Measurements from ENCODE around the gene RDH11.
A peak's percentile ranks its signal among the peaks of the same experiment; 100 is the strongest.
"Not testable (repeated sequence)": the region's sequence is repeated elsewhere in the genome, so short reads cannot be mapped to it uniquely, and the experiment has no call there.

Gene RDH11, protein sequence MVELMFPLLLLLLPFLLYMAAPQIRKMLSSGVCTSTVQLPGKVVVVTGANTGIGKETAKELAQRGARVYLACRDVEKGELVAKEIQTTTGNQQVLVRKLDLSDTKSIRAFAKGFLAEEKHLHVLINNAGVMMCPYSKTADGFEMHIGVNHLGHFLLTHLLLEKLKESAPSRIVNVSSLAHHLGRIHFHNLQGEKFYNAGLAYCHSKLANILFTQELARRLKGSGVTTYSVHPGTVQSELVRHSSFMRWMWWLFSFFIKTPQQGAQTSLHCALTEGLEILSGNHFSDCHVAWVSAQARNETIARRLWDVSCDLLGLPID

DNA sequence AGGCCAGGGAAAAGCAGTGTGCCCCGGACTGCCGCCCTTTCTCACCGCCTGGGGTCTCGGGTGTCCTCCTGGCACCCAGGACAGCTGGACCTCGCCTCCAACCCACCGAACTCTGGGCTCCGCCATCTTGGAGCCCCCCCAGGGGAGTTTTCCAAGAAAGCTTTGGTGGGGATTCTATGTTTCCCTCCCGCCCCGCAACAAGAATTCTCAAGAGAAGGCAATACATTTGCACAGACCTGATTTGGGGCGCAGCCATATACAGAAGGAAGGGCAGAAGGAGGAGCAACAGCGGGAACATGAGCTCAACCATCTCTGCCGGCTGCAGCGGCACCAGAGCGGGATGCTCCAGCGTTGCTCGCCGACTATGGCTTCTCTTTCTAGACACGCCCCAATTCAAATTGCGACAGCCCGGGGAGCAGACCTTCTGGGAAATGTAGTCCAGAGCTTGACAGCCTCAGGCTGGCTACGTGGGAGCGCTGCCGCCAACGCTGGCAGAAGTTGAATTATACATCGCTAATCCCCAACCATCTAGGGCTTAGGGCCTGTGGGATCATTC lies at the start of gene RDH11:
TSS of gene RDH11 (minus strand) at position 371 of the 556 bp plus-strand sequence. CDS start at position 310, 61 bp downstream.
- peak; percentile 66 for DNase-seq (ENCODE audit: low read depth)

GRCh38 chr14:67744046-67744445 lies 48.5 kb upstream of the RDH11 start:
- DNase-seq (ENCODE audit: low read depth) = no peak

DNA sequence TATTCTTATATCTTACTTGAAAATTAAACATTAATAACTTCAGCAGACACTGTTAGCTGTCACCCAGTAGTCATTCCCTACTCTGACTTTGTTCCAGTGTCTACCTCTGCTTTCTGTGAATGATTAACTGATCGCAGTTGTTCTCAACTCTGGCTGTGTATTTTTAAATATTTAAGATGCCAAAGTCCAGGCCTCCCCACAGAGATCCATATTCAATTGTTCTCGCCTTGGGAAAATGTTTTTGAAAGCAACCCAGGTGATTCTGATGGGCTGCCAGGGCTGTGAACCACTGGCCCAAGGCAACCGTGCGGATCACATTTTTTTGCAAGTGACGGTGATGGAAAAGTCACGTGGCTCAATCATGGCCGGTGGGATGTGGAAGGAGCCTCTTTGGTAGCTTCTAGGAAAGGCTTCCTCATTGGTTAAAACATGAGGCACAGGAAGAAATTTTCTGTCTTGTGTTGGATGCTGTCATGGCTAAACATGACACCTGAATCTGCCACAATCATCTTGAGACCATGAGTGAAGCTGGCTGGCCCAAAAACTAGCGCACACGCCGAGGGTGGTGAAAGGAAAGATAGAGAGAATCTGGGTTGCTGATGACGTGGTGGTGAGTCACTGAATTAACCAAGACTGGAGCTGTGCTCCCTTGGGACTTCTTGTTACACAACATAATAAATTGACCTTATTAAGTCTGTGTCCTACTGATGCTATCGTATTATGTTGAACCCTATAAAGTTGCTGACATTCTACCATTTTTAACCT lies 43.4 kb upstream of the RDH11 start:
- no peak for DNase-seq (ENCODE audit: low read depth)

DNA sequence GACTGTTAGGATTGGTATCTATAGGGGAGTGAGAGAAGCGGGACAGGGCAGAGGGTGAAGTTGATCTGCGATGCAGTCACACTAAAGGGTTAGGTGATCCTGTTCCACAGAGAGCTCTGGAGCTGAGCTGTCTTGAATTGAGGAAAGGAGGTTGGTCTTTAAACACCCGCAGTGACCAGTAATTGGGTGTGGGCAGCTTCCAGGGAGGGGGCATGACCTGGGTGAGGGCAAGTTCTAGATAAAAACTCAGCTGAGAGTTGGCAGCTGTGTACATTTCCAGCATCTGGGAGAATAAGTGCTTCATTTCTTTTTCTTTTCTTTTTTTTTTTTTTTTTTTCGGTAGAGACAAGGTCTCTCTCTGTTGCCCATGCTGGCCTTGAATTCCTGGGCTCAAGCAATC lies 41.2 kb upstream of the RDH11 start:
- DNase-seq (ENCODE audit: low read depth) = no peak

- DNase-seq (ENCODE audit: low read depth) = no peak
Measured at GRCh38 chr14:67735336-67736147, 40.0 kb upstream of the RDH11 start.

- DNase-seq (ENCODE audit: low read depth) = no peak
Measured at GRCh38 chr14:67734675-67735074, 39.1 kb upstream of the RDH11 start.

- DNase-seq (ENCODE audit: low read depth) = no peak
Measured at GRCh38 chr14:67733616-67734015, 38.1 kb upstream of the RDH11 start.

DNA sequence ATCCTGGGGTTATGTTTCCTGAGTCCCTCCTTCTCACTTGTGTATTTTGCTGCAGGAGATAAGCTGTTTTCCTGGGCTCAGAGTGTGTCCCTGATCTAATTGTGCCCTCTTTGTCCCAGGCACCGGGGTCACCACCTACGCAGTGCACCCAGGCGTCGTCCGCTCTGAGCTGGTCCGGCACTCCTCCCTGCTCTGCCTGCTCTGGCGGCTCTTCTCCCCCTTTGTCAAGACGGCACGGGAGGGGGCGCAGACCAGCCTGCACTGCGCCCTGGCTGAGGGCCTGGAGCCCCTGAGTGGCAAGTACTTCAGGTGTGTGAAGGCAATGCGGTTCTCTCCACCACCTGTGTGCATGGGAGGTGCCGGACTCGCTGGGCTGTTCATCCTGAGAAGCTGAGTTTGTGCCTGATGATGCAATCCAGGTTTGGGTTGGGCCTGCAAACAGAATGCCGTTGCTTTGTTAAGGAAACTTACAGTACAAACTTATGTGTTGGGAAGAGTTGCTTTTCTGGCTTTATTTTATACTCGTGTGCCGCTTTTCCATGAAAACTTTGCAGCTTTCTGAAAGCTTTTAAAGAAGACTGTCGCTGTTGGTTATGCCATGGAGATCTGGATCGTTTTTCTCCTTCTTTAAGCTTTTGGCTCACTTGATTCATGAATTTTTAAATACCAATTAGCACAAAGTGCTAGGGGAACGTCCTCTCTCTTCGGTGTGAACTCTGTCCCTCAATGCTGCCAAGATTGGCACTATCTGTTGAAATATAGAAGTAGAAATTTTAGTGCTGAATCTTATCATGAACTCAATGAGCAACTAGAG lies 33.7 kb upstream of the RDH11 start:
- DNase-seq (ENCODE audit: low read depth) = no peak

DNA sequence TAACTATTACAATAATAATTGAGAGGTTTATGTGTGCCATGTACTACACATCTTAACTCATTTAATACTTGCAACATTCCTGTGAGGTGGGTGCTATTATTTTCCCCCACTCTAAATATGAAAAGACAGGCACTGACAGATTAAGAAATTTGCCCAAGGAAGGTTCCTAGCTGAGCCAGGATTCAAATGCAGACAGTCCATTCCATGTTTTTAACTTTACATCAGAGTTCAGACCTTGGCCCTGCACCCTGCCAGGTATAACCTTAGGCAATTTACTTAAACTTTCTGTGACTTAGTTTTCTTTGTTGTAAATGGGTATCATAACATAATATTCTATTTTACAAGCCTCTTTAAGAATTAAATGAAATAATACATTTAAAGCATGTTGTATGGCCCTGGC lies 32.7 kb upstream of the RDH11 start:
- no peak for DNase-seq (ENCODE audit: low read depth)

DNA sequence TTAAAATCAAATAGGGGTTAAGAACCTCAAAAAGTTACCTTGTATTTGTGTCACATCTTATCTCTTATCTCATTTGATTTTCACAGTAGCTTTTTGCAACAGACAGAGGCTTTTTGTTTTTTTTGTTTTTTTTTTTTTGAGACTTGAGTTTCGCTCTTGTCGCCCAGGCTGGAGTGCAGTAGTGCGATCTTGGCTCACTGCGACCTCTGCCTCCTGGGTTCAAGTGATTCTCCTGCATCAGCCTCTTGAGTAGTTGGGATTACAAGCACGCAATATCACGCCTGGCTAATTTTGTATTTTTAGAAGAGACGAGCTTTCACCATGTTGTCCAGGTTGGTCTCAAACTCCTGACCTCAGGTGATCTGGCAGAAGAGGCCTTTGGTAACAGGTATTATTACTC lies 31.8 kb upstream of the RDH11 start:
- no peak for DNase-seq (ENCODE audit: low read depth)

DNA sequence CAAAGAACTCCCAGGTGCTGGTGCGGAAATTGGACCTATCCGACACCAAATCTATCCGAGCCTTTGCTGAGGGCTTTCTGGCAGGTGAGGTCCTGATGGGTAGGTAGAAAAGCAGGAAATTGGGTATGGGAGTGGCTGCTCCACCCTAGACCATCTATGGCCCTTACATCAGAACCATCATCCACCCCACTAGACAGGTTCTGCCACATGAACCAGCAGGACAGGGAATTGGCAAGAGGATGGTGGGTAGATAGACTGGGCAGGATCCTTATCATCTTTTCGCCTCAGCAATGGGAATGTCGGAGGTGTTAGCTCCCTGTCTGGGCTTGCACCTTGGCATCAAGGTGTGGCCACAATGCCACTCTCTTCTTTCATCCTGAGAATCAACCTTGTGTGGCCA lies 29.6 kb upstream of the RDH11 start:
- DNase-seq (ENCODE audit: low read depth) = no peak

- no peak for DNase-seq (ENCODE audit: low read depth)
Measured at GRCh38 chr14:67722293-67722692, 26.7 kb upstream of the RDH11 start.

GRCh38 chr14:67721875-67722274 lies 26.3 kb upstream of the RDH11 start:
- DNase-seq (ENCODE audit: low read depth) = no peak

DNA sequence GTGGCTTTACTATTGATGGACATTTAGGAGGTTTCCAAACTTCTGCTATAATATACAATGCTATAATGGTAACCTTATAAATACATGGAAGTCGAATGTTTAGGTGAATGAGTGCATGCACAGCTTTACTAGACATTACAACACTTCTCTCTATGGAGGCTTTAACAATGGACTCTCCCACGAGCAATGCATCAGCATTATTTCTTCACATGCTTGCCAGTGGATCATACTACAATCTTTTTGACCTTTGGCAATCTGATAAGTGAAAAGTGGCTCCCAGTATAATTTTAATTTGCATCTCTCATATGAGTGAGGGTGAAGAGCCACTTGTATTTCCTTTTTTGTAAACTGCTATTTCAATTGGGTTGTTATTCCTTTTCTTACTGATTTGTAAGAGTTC lies 24.3 kb upstream of the RDH11 start:
- no peak for DNase-seq (ENCODE audit: low read depth)

GRCh38 chr14:67719385-67719784 lies 23.8 kb upstream of the RDH11 start:
- not testable (repeated sequence) for DNase-seq (ENCODE audit: low read depth)

GRCh38 chr14:67718265-67718664 lies 22.7 kb upstream of the RDH11 start:
- no peak for DNase-seq (ENCODE audit: low read depth)

DNA sequence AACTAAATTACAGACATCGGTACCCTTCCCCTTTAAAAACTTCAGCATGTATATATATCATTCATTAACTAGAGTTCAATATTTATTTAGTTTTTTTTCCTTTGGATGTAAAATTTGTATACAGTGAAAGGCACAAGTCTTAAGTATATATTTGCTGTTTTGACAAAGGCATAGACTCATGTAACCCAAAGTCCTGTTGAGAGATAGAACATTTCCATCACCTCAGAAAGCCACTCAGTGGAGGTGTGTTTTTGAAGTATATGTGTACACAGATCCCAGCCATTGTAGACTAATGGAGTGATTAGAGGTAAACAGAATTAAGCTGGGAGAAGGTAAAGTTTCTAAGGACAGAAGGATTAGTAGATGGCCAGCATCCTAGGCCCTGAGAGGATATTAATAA lies 21.5 kb upstream of the RDH11 start:
- no peak for DNase-seq (ENCODE audit: low read depth)

DNA sequence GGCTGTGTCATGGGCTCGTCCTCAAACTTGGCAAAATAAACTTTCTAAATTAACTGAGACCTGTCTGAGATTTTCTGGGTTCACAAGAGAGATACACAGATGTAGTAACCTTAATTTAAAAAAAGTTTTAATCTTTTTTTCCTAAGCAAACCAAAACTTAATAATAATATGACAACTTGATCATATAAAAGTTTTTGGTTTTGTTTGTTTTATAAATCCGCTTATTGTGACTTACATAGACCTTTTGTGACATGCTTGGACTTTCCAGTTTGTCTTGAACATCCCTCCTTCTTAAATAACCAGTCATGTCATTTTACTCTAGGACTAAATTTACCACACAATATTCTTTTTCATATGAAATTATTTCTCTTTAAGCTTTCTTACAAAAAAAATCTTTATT lies 14.6 kb upstream of the RDH11 start:
- DNase-seq (ENCODE audit: low read depth) = no peak

DNA sequence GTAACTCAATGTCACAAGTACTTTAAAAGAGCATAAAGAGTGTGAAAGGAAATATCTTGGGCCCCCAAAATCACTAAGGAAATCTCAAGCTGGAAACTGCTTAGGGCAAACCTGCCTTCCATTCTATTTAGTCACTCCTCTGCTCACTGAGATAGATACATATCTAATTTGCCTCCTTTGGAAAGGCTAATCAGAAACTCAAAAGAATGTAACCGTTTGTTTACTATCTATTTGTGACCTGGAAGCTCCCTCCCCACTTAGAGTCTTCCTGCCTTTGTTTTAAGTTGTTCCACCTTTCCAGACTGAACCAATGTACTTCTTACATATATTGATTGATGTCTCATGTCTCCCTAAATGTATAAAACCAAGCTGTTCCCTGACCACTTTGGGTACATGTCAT lies 14.2 kb upstream of the RDH11 start:
- DNase-seq (ENCODE audit: low read depth) = not testable (repeated sequence)

GRCh38 chr14:67709346-67709745 lies 13.8 kb upstream of the RDH11 start:
- DNase-seq (ENCODE audit: low read depth) = not testable (repeated sequence)

- no peak for DNase-seq (ENCODE audit: low read depth)
Measured at GRCh38 chr14:67705211-67705610, 9.6 kb upstream of the RDH11 start.
